ENCODE measurements around the gene PLA2G4E.

GRCh38 chr15:42010434-42010833 is 10.4 kb downstream of the PLA2G4E start:
- TF ChIP-seq CTCF (IDR thresholded peaks at IDR 0.05) (no peak), POLR2A (IDR thresholded peaks at IDR 0.05) (no peak)

Data from heart left ventricle (tissue), 13 donors.